Loucy (cell line): Measurements from ENCODE around the gene FGGY.

Source experiments
- H2AFZ ChIP-seq: fragments of 200-600 bp; sonication (generic); 2 replicates; pipeline ENCODE4 v1.6.0; 2016; ENCODE audit warnings: antibody characterized with exemption, mild to moderate bottlenecking, low read length, moderate library complexity
- H3F3A ChIP-seq: fragments of 200-600 bp; 2 replicates; pipeline ENCODE4 v1.6.0; 2016; ENCODE audit warnings: antibody characterized with exemption, low read depth, mild to moderate bottlenecking
- H3K27me3 ChIP-seq: fragments of 200-600 bp; sonication (generic); 2 replicates; pipeline ENCODE4 v1.6.1; 2014; ENCODE audit warnings: low read length, mild to moderate bottlenecking; ENCODE audit not compliant: insufficient read depth, poor library complexity, severe bottlenecking
- H3K36me3 ChIP-seq: fragments of 200-600 bp; sonication (generic); 2 replicates; pipeline ENCODE4 v1.6.1; 2016; ENCODE audit warnings: low read length; ENCODE audit not compliant: insufficient read depth
- H3K4me1 ChIP-seq: fragments of 200-600 bp; sonication (generic); 2 replicates; pipeline ENCODE4 v1.5.1; 2014; ENCODE audit warnings: low read length, mild to moderate bottlenecking; ENCODE audit not compliant: insufficient read depth, poor library complexity, severe bottlenecking
- H3K4me2 ChIP-seq: fragments of 200-600 bp; sonication (generic); 2 replicates; pipeline ENCODE4 v1.6.0; 2014; ENCODE audit warnings: antibody characterized with exemption, low read length, low read depth, mild to moderate bottlenecking; ENCODE audit not compliant: poor library complexity, severe bottlenecking
- H3K4me3 ChIP-seq: fragments of 200-600 bp; sonication (generic); 2 replicates; pipeline ENCODE4 v1.5.1; 2014; ENCODE audit warnings: low read length, mild to moderate bottlenecking, mixed read lengths; ENCODE audit not compliant: poor library complexity, severe bottlenecking
- H3K79me2 ChIP-seq: fragments of 200-600 bp; sonication (generic); 2 replicates; pipeline ENCODE4 v1.6.1; 2014; ENCODE audit warnings: low read length; ENCODE audit not compliant: insufficient read depth
- H3K9ac ChIP-seq: fragments of 200-600 bp; sonication (generic); 2 replicates; pipeline ENCODE4 v1.6.0; 2014; ENCODE audit warnings: mild to moderate bottlenecking, low read depth, low read length, moderate library complexity; ENCODE audit not compliant: poor library complexity, severe bottlenecking
- H3K9me2 ChIP-seq: fragments of 200-600 bp; sonication (generic); replicated peaks from 2 replicates; pipeline ENCODE4 v1.6.1; 2016; ENCODE audit warnings: low read depth, low read length, mixed read lengths
- H3K9me3 ChIP-seq: fragments of 200-600 bp; sonication (generic); 2 replicates; pipeline ENCODE4 v1.6.1; 2014; ENCODE audit warnings: mild to moderate bottlenecking, antibody characterized with exemption, low read length, low read depth; ENCODE audit not compliant: insufficient read depth
- H4K20me1 ChIP-seq: fragments of 200-600 bp; sonication (generic); 2 replicates; pipeline ENCODE4 v1.6.0; 2014; ENCODE audit warnings: antibody characterized with exemption, low read length, mild to moderate bottlenecking; ENCODE audit not compliant: insufficient read depth, poor library complexity, severe bottlenecking
- EZH2phosphoT487 ChIP-seq: fragments of 200-600 bp; IDR thresholded peaks from 2 replicates; pipeline ENCODE4 v1.6.1; 2018; ENCODE audit warnings: antibody characterized with exemption, mild to moderate bottlenecking, moderate library complexity, borderline replicate concordance
- TF ChIP-seq, protein P1 (sequence below): fragments of 200-600 bp; sonication (generic); conservative IDR thresholded peaks from 2 replicates; pipeline ENCODE4 v1.5.1; 2014; ENCODE audit warnings: mild to moderate bottlenecking, antibody characterized with exemption, low read length

The FGGY gene

DNA sequence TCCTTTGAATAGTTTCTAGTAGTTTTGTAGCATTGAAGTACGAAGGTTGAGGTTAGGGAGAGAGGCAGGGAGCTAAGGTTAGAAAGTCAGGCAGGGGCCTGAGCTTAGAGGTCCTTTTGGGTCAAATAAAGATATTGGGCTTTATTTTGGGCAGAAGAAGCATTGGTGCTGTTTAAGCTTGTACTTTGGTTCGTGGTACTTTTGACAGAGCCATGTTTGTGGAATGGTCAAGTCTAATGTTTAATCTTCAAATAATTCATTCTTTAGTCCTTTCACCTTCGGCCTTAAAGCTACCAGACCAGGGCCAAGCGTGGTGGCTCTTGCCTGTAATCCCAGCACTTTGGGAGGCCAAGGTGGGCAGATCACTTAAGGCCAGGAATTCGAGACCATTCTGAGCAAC lies 12.5 kb downstream of the FGGY start:
- Histone ChIP-seq H2AFZ (no peak overlapping the region), H3K79me2 (no peaks in the 10 kb centered on the region), H3K27me3 (no peaks in the 10 kb centered on the region), H3K4me2 (no peak overlapping the region), H3K9me2 (no peaks in the 10 kb centered on the region), H4K20me1 (no peaks in the 10 kb centered on the region), H3K4me3 (no peak overlapping the region), H3F3A (no peaks in the 10 kb centered on the region), H3K4me1 (no peaks in the 10 kb centered on the region), H3K36me3 (no peaks in the 10 kb centered on the region), H3K9ac (no peak overlapping the region), H3K9me3 (peaks cover 10% of the 10 kb centered on the region; the same call in 1 of the 2 replicates)
- TF ChIP-seq EZH2phosphoT487, result no peak
- TF ChIP-seq, protein P1, sequence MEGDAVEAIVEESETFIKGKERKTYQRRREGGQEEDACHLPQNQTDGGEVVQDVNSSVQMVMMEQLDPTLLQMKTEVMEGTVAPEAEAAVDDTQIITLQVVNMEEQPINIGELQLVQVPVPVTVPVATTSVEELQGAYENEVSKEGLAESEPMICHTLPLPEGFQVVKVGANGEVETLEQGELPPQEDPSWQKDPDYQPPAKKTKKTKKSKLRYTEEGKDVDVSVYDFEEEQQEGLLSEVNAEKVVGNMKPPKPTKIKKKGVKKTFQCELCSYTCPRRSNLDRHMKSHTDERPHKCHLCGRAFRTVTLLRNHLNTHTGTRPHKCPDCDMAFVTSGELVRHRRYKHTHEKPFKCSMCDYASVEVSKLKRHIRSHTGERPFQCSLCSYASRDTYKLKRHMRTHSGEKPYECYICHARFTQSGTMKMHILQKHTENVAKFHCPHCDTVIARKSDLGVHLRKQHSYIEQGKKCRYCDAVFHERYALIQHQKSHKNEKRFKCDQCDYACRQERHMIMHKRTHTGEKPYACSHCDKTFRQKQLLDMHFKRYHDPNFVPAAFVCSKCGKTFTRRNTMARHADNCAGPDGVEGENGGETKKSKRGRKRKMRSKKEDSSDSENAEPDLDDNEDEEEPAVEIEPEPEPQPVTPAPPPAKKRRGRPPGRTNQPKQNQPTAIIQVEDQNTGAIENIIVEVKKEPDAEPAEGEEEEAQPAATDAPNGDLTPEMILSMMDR, result no peak

DNA sequence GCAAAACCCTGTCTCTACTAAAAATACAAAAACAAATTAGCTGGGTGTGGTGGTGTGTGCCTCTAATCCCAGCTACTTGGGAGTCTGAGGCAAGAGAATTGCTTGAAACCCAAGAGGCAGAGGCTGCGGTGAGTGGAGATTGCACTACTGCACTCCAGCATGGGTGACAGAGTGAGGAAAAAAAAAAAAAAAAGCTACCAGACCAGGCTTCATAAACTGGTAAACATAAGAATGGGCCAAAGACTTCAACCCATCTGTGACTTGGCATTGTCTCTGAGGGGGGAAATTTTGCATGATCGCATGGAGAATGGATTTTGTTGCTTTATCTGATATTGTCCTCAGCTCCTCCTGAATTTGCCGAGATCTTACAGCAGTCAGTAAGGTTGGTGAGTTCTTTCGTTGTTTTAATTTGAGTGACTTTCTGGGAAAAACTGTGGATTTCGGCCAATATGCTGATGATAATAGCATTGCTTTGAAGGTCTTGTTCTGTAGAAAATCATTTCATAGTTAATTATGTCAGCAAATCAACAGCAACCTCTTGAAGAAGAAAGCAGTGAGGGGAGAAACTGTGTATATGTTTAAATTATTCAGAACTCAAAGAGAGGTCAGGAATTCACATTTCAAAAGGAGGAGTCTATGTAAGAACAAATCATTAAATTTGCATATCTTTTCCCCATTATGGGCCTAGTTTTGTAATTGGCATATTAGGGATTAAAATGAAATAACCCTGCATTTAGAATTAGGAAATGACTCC lies 13.1 kb downstream of the FGGY start:
- Histone ChIP-seq H3K4me3 (no peak overlapping the region), H3K4me1 (peaks cover 5% of the 10 kb centered on the region), H3K79me2 (no peaks in the 10 kb centered on the region), H3K4me2 (no peak overlapping the region), H3K27me3 (no peaks in the 10 kb centered on the region), H4K20me1 (no peaks in the 10 kb centered on the region), H3K36me3 (no peaks in the 10 kb centered on the region), H3K9me3 (peaks cover 7% of the 10 kb centered on the region; the same call in 1 of the 2 replicates), H3K9ac (no peak overlapping the region), H2AFZ (no peak overlapping the region), H3K9me2 (no peaks in the 10 kb centered on the region), H3F3A (no peaks in the 10 kb centered on the region)
- TF ChIP-seq EZH2phosphoT487, result no peak
- TF ChIP-seq, protein P1, result no peak

DNA sequence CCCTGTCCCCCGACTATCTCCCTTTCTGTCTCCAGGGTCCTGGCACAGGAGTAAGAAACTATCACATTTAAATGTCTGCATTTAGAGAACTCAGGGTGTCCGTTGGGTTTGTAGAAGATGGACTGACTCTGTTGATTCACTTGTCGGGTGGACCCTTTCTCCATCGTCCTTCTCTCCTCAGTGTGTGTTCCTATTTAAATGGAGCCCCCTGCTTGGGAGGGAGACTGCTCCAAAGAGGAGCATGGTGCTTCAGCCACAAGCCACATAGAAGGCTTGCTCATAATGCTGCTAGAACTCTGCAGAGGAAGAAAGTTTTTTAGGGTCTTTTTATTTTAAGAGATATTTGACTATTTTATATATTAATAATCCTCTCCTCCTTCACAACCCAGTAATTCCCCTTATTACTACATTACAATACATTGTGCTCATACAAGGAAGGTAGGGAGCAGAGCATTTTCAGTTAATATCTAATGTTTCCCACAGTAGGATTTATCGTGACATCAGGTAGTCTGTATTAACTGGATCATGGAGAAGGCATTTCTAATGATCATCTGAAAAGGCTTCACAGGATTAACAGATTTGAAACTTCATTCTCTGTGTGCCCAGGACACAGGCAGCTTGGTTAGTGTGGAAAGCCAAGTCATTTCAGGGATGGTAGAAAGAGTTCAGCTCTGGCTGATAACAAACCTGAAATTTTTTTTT lies 13.8 kb downstream of the FGGY start:
- Histone ChIP-seq H4K20me1 (no peaks in the 10 kb centered on the region), H3K4me2 (no peak overlapping the region), H3K4me3 (no peak overlapping the region), H2AFZ (no peak overlapping the region), H3F3A (no peaks in the 10 kb centered on the region), H3K36me3 (no peaks in the 10 kb centered on the region), H3K4me1 (peaks cover 13% of the 10 kb centered on the region), H3K9me2 (no peaks in the 10 kb centered on the region), H3K9ac (no peak overlapping the region), H3K9me3 (no peaks in the 10 kb centered on the region; the same call in 1 of the 2 replicates), H3K27me3 (no peaks in the 10 kb centered on the region), H3K79me2 (no peaks in the 10 kb centered on the region)
- TF ChIP-seq, protein P1, result no peak
- TF ChIP-seq EZH2phosphoT487, result no peak
